Esophagus muscularis mucosa (tissue), 4 donors: Measurements from ENCODE around the gene GRP.

Experiments
- EP300 ChIP-seq: sonication (generic); formaldehyde crosslinking; IDR thresholded peaks from one replicate; pipeline ENCODE4 v1.6.1; 2017; ENCODE audit warnings: antibody characterized with exemption
- POLR2A ChIP-seq: fragments of 450-650 bp; IDR thresholded peaks from one replicate; pipeline ENCODE4 v1.6.1; 2017; ENCODE audit warnings: antibody characterized with exemption, moderate library complexity, mild to moderate bottlenecking, low read depth
- POLR2AphosphoS5 ChIP-seq, 2 donors: sonication (generic); formaldehyde crosslinking; IDR thresholded peaks; one replicate each; pipeline ENCODE4 v1.6.1; 2017; ENCODE audit warnings: antibody characterized with exemption in 2 of 2
- TF ChIP-seq, protein P1 (sequence below), 3 experiments: fragments of 200-600 bp in 2 of 3; fragments of 450-650 bp in 1 of 3; sonication (generic) in 2 of 3; IDR thresholded peaks; one replicate each; pipeline ENCODE4 v1.5.1; 2017 to 2019; ENCODE audit warnings: antibody characterized with exemption in 3 of 3, mild to moderate bottlenecking in 2 of 3, moderate library complexity in 1 of 3

DNA sequence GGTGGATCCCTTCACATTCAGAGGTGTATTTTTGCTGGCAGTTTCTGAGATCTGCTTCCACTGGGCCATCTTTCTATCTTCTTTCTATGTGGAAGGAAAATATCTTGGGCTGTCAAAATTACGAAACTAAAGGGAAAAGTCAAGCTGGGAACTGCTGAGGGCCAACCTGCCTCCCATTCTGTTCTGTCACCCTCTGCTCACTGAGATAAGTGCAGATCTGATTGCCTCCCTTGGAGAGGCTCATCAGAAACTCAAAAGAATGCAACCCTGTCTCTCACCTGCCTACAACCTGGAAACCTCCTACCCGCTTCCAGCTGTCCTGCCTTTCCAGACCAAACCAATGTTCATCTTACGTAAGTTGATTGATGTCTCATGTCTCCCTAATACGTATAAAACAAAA lies 26.8 kb downstream of the GRP start:
- TF ChIP-seq POLR2A (no peak), EP300 (no peak), POLR2AphosphoS5 (IDR thresholded peaks at IDR 0.05) (no peak)
- TF ChIP-seq, protein P1, sequence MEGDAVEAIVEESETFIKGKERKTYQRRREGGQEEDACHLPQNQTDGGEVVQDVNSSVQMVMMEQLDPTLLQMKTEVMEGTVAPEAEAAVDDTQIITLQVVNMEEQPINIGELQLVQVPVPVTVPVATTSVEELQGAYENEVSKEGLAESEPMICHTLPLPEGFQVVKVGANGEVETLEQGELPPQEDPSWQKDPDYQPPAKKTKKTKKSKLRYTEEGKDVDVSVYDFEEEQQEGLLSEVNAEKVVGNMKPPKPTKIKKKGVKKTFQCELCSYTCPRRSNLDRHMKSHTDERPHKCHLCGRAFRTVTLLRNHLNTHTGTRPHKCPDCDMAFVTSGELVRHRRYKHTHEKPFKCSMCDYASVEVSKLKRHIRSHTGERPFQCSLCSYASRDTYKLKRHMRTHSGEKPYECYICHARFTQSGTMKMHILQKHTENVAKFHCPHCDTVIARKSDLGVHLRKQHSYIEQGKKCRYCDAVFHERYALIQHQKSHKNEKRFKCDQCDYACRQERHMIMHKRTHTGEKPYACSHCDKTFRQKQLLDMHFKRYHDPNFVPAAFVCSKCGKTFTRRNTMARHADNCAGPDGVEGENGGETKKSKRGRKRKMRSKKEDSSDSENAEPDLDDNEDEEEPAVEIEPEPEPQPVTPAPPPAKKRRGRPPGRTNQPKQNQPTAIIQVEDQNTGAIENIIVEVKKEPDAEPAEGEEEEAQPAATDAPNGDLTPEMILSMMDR (IDR thresholded peaks at IDR 0.05) = no peak
